Measurements from ENCODE around the gene ELAVL4. TPM values are rescaled to one million over a fixed set of nuclear protein-coding genes. Genes with fewer than 3 reads are reported as not detected.

ELAVL4 gene
- total and polyA plus RNA-seq, 2 donors from 2014 or later, result not detected

DNA sequence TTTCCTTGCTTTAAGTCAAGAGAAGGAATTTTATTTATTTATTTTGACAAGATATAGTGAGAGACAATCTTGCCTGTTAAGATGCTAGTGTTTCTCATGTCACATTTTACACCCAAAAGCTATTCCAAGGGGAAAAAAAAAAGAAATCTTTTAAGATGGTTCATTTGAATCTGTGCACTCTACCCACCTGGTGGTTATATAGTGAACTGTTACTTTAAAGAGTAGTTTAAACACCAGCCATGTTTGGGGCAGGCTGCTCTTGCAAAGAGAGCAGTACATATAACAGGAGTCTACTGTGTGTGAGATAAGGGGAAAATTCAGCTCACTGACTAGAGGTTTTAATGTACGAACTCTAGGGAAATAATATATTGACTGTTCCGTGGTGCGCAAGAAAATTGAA is 3.3 kb upstream of the ELAVL4 start:
- H3K27me3 ChIP-seq (ENCODE audit: control insufficient read depth, insufficient read depth, low read length), result peaks cover 7% of the 10 kb centered on the region
- DNase-seq, result no peak
- no peaks in the 10 kb centered on the region for H3K4me1 ChIP-seq (ENCODE audit: control insufficient read depth in 2 of 3, insufficient read depth in 2 of 3, low read depth in 1 of 3, low read length in 3 of 3)
- H3K27ac ChIP-seq (ENCODE audit: low read depth in 2 of 2, low read length in 2 of 2), result no peak overlapping the region
- no peak for FAIRE-seq
- H3K4me3 ChIP-seq (ENCODE audit: low read length in 3 of 3), result no peak overlapping the region
- TF ChIP-seq, protein P1, sequence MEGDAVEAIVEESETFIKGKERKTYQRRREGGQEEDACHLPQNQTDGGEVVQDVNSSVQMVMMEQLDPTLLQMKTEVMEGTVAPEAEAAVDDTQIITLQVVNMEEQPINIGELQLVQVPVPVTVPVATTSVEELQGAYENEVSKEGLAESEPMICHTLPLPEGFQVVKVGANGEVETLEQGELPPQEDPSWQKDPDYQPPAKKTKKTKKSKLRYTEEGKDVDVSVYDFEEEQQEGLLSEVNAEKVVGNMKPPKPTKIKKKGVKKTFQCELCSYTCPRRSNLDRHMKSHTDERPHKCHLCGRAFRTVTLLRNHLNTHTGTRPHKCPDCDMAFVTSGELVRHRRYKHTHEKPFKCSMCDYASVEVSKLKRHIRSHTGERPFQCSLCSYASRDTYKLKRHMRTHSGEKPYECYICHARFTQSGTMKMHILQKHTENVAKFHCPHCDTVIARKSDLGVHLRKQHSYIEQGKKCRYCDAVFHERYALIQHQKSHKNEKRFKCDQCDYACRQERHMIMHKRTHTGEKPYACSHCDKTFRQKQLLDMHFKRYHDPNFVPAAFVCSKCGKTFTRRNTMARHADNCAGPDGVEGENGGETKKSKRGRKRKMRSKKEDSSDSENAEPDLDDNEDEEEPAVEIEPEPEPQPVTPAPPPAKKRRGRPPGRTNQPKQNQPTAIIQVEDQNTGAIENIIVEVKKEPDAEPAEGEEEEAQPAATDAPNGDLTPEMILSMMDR (IDR thresholded peaks at IDR 0.05; ENCODE audit: borderline replicate concordance, extremely low read depth, insufficient read depth), result no peak
- H3K36me3 ChIP-seq (ENCODE audit: control insufficient read depth in 2 of 3, insufficient read depth in 3 of 3, low read length in 3 of 3), result no peaks in the 10 kb centered on the region
- H3K9ac ChIP-seq (ENCODE audit: low read length in 3 of 3), result no peak overlapping the region
- intact Hi-C loops (cut with DNase I), result no loop called here
- H3K9me3 ChIP-seq (ENCODE audit: control insufficient read depth in 2 of 3, insufficient read depth in 1 of 3, low read length in 3 of 3), result no peaks in the 10 kb centered on the region

DNA sequence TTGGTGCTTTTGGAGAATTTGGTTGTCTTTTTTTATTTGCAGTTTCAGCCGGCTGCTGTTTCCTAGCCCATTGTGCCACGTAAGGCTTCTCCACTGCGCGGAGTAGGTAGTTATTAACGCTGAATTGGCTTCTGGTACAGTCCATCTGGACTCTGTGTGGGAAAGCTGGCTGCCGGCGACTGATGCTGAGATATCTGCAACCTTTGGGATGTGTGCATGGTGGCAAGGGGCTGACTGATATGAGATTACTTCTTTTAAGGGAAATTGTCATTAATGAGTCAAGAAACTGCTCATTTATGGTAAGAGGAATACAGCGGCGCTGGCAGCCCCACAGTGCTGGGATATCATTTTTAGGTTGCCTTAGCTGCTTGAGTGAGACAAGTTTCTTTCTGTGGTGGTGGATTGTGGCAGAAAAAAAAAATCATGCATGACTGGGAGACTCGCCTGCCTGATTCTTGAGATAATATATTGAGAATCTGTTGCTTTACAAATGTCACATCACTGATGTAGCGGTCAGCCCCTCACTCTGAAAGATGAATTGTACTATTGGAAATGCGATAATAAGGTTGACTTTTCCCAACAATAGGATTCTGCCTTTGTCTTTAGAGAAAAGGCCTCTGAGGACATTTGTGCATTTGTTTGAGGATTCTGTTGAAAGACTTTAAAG is 2.5 kb upstream of the ELAVL4 start:
- H3K4me1 ChIP-seq (ENCODE audit: control insufficient read depth in 2 of 3, insufficient read depth in 2 of 3, low read depth in 1 of 3, low read length in 3 of 3), result no peaks in the 10 kb centered on the region
- H3K27me3 ChIP-seq (ENCODE audit: control insufficient read depth, insufficient read depth, low read length), result peaks cover 7% of the 10 kb centered on the region
- TF ChIP-seq, protein P1 (IDR thresholded peaks at IDR 0.05; ENCODE audit: borderline replicate concordance, extremely low read depth, insufficient read depth), result no peak
- H3K9me3 ChIP-seq (ENCODE audit: control insufficient read depth in 2 of 3, insufficient read depth in 1 of 3, low read length in 3 of 3), result no peaks in the 10 kb centered on the region
- no peaks in the 10 kb centered on the region for H3K36me3 ChIP-seq (ENCODE audit: control insufficient read depth in 2 of 3, insufficient read depth in 3 of 3, low read length in 3 of 3)
- no peak for DNase-seq
- intact Hi-C loops (cut with DNase I), result no loop called here
- H3K4me3 ChIP-seq (ENCODE audit: low read length in 3 of 3), result no peak overlapping the region
- FAIRE-seq, result no peak
- no peak overlapping the region for H3K9ac ChIP-seq (ENCODE audit: low read length in 3 of 3)
- H3K27ac ChIP-seq (ENCODE audit: low read depth in 2 of 2, low read length in 2 of 2), result no peak overlapping the region

DNA sequence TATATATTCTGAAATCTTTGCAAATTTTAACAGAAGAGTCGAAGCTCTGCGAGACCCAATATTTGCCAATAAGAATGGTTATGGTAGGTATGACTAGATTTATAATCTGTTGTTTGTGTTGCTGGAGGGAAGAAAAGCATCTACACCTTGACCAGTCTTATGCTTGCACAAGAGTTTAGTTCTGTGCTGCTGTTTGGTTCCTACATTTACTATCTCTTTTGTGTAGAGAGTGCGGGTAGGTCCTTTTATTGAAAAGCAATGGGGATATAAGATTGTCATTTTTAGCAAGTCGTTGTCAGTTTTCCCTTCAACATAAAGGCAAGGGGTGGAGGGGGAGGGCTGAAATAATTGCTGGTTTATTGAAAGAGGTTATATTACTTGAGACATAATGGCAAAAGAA is 396 bp downstream of the ELAVL4 start:
- Histone ChIP-seq H3K27ac (ENCODE audit: low read depth in 2 of 2, low read length in 2 of 2) (no peak overlapping the region), H3K9ac (ENCODE audit: low read length in 3 of 3) (no peak overlapping the region), H3K36me3 (ENCODE audit: control insufficient read depth in 2 of 3, insufficient read depth in 3 of 3, low read length in 3 of 3) (no peaks in the 10 kb centered on the region), H3K9me3 (ENCODE audit: control insufficient read depth in 2 of 3, insufficient read depth in 1 of 3, low read length in 3 of 3) (no peaks in the 10 kb centered on the region), H3K4me1 (ENCODE audit: control insufficient read depth in 2 of 3, insufficient read depth in 2 of 3, low read depth in 1 of 3, low read length in 3 of 3) (no peaks in the 10 kb centered on the region), H3K27me3 (ENCODE audit: control insufficient read depth, insufficient read depth, low read length) (peaks cover 11% of the 10 kb centered on the region), H3K4me3 (ENCODE audit: low read length in 3 of 3) (no peak overlapping the region)
- intact Hi-C loops (cut with DNase I), result no loop called here
- FAIRE-seq (no peak), DNase-seq (no peak)
- TF ChIP-seq, protein P1 (IDR thresholded peaks at IDR 0.05; ENCODE audit: borderline replicate concordance, extremely low read depth, insufficient read depth), result no peak
